NCI-H446 treated with DMSO at 0.1 percent for 48 hours (cell line): ENCODE results near the gene ADGRF1.
"Not testable (repeated sequence)": the region's sequence is repeated elsewhere in the genome, so short reads cannot be mapped to it uniquely, and the experiment has no call there.

Experiments
- DNase-seq: peaks from one replicate; lab custom pipeline; 2025; lab: John Stamatoyannopoulos, UW

The ADGRF1 gene

DNA sequence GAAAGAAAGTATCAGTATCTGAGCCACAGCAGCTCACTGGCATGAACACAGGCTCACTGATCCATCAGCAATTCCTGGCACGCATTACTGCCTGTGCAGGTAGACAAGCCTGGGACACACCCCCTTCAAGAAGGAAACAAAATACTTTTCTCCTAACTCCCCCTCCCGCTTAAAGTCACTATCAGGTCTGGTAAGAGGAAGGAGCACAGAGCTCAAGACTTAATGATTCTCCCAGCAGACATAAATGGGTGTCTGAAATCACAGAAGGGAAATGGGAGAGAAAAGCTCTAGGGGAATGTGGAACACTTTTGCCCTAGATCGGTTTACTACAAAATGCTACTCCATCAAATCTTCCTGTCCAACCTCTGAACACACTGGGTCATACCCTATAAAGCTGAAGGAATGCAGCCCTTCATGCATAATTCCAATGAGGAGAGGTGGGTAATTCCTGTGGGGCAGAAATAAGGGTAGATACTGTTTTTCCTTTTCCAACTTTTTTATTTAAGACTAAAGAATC lies at the start of gene ADGRF1:
Gene ADGRF1 (minus strand): TSS at position 58 of the 517 bp plus-strand sequence. CDS start 13,271 bp downstream, outside the sequence.
- no peak for DNase-seq

DNA sequence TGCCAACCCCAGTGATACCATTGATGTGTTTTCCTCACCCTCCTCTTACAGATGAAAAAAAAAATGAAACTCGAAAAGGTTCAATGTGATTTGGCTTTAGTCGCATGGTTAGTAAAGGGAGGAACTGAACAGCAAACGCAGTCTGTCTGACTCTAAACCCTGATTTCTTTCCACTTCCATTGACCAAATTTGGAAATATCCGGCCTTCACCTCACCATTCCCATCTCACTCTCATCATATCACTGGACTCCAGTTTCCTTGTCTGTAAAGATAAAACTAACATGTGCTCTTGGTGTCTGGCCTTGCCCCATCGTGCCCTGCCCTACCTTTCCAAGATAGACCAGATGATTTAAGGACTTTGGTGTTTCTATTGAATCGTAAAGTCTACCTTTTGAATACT lies 48.7 kb upstream of the ADGRF1 start:
- no peak for DNase-seq

- DNase-seq: not testable (repeated sequence)
Observed at GRCh38 chr6:47089473-47089872, 47.3 kb upstream of the ADGRF1 start.

DNA sequence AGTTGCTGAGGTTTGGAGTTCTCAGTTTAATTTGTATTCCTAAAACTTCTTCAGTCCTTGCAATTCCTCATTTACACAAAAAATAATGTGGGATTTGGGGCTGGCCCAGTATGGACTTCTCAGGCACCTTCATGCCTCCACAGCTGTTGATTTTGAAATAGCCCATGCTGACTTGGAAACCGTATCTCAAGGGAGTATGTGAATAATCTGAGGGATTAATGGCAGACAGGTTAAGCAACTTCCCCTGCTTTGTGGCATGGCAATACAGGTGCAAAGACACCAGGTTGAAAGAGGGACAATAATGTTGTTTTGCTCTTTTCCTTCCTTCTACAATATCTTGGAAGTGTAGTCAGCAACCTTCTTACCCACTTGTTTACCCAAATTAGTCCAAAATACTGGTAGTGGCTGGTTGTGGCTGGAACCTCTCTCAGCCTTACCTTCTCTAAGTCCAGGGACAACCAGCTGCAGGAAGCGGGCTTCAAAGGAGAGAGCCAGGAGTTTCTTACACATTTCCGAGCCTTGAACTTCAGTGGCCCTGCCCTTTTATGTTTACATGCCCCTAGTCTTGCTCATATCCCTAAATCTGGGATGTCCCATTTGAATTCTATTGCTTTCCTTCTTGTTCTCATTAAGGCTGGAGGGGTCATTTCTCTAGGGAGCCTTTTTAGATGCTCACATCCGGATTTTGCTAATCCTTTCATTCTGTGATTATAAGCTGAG lies 44.1 kb upstream of the ADGRF1 start:
- no peak for DNase-seq

- no peak for DNase-seq
Observed at GRCh38 chr6:47084610-47085009, 42.5 kb upstream of the ADGRF1 start.

GRCh38 chr6:47083586-47084047 lies 41.5 kb upstream of the ADGRF1 start:
- DNase-seq: peak; percentile 48

GRCh38 chr6:47080083-47080596 lies 38.0 kb upstream of the ADGRF1 start:
- no peak for DNase-seq

DNA sequence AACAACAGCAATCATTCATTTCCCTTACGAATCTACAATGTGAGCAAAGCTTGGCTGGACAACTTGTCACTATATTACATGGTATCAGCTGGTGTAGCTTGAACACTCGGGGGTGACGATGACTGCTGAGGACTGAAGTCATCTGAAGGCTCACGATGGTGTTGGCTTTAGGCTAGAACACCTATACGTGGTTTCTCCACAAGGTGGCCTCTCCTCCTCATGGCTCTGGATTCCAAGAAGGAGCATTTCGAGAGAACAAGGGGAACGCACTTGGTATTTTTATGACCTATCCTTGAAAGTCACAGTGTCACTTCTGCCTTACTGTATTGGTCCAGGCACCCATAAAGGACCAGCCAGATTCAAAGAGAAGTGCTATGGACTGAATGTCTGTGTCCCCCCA lies 37.5 kb upstream of the ADGRF1 start:
- no peak for DNase-seq

GRCh38 chr6:47078991-47079390 lies 36.9 kb upstream of the ADGRF1 start:
- no peak for DNase-seq

DNA sequence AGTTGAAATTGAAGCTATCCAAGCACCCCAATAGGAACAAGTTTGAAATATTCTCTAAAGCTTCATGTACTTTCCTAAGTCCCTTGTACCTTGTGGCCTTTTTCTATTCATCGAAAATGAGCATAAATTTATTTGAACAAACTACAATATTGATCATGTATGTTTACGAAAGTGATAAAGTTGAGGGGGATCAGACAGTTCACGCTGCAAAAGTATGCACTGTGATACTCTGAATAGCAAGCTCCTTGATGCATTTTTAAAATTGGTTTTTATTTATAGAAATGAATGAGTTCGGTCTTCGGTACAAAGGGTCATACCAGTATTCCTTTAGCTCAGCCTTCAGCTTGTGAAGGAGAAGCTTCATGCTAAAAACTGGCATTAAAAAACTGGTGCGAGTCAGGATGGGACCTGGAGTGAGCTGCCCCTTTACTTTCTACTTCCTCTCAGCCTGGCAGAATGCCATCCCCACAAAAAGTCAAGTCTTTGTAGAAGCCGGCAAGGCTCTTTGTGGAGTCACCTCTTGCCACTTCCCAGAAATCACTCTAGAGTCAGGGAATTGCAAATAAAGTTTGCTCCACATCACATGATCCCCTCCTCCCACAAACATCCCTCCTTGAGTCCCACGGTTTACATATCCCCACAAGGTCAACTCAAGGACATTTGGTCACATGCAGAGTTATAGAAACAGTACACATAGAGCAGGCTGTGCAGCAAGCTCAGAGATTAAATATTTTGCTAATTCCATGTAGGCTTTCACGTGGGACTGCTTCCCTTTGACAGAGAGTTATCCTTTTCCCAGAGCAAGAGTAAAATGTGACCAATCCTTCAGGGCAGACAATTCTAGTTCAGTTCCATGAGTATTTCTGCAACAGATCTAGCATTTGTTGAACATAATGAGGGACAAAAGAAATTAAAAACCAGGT lies 34.6 kb upstream of the ADGRF1 start:
- no peak for DNase-seq

- DNase-seq: no peak
Observed at GRCh38 chr6:47075741-47076421, 33.7 kb upstream of the ADGRF1 start.

GRCh38 chr6:47075168-47075567 lies 33.0 kb upstream of the ADGRF1 start:
- no peak for DNase-seq

DNA sequence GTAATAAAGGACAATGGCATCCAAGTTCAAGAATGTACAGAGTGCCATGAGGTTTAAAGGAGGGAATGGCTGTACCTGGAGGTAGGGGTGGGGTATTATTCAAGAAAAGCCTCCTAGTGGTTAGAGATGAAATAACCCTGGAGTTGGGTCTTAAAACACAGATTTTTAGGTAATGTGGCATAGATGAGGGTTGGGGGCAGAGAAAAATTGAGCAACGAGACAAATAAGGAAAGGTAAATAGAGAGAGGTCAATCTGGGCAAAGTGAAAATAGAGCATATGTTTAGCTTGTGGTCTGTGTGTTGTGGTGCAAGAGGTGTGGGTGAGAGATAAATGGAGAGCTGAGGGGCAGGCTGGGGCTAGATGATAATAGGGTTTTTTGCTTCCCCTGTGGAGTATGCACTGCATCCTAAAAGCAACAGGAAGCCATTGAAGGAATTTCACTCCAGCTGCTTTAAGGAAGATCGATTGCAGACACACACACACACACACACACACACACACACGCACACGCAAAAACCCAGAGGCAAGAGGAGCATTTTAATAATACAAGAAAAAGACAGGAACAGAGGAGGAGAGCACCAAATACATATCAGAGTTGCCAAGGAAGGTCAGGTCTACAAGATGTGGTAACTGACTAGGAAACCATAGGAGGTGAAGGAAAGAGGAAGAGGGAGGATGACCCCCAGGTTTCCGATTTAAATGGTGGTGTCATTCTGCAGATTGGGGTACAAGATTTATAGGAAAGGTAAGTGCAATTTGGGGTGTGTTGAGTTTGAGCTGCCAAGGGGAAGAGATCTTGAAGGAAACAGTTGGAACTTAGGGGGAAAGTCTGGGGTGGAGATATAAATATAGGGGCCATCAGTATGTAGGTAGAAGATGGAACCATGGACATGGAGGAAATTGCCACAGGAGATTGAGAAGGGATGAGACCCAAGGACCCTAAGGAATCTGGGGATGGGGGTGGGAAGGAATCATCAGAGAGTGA lies 31.3 kb upstream of the ADGRF1 start:
- DNase-seq: no peak

DNA sequence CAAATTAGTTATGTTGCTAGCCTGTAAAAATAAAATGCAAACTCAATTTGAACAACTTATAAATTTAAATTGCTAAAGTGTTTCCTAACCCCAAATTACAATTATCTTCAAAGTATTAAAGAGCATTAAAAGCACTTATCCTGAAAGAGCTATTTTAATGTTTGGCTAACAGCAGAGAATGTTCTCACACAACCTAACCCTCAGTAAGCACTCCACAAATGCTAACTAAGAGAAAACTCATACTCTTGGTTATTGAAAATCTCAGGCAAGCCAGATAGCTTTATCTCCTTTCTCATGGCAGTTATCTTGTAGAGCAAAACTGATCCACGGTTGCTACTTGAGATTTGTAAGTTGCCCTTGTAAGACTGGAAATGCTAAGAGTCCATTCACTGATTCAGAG lies 30.5 kb upstream of the ADGRF1 start:
- DNase-seq: no peak

DNA sequence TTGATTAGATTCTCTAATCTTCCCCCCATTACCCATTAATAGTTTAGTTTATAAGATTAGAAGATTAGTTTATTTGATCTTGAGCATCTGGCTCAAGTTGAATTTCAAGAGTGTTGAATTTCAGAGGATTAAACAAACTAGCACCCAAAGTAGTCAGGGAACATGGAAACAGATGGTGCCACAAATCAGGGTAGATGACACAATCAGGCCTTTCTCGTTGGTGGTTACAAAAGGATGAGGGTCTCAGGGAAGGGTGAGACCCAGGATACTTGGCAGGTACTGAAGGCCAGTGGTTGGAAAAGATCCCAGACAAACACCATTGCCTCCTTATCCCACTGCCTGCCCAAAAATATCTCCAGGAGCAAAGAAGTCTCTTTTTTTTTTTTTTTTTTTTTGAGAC lies 29.5 kb upstream of the ADGRF1 start:
- no peak for DNase-seq

DNA sequence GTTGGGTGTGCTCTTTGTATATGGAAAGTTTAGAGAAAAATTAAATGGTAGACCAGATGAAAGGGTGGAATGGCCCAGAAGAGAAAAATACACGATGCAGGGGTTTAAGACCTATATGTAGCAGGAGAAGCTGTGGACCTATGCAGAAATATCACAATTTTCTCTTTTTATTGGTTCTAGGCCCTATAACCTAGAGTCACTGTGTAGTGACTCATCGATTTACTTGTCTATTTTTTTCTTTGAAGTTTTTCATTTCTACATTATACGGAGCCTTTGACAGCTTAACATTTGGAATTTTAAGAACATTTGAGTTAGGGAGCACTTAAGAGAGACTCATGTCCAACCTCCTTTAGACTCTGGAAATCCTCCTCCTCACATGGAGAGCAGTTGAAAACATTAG lies 28.3 kb upstream of the ADGRF1 start:
- DNase-seq: no peak

DNA sequence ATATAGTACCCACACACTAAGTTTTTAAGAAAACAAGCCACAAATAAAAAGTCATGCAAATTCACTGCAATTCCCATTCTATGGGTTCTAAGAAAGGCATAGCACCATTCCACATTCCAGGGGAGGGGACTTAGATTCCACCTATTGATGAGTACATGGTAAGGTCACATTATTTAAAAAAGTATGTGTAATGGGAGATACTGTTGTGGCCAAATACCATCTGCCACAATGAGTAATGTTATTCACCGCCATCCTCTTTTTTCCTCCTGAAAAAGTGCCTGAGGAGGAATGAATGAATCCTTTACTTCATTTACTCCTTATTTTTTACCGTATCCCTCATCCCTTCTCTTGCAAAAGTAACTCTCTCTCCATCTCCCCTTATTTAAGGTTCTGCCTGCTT lies 27.0 kb upstream of the ADGRF1 start:
- no peak for DNase-seq

GRCh38 chr6:47066418-47066817 lies 24.3 kb upstream of the ADGRF1 start:
- DNase-seq: no peak

- no peak for DNase-seq
Observed at GRCh38 chr6:47064274-47064673, 22.1 kb upstream of the ADGRF1 start.

DNA sequence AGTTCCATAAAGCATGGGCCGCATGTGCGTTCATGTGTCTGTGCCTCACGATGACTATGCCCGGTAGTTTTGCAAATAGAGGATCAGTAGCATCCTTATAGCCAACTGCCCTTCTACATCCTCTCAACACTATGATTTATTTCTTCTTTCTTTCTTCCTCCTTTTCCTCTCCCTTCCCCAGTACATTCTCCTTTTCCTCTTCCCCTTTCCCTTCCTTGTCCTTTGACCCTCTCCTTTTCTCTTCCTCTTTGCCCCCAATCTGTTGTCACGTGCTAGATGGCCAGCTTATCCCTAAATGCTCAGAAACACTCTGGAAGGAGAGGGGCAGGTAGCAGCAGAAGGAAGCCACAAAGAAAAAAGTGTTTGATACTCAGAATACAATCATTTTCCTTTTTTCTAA lies 20.2 kb upstream of the ADGRF1 start:
- no peak for DNase-seq
